GM21526 (cell line): ENCODE measurements around the gene ZNF44.
A peak's percentile ranks its signal among the peaks of the same experiment; 100 is the strongest.
"Not testable (repeated sequence)": the region's sequence is repeated elsewhere in the genome, so short reads cannot be mapped to it uniquely, and the experiment has no call there.

Experiments used
- ATAC-seq: cut with Tn5 transposase; IDR thresholded peaks from one replicate; pipeline ENCODE4 v1.9.1; 2021; ENCODE audit warnings: moderate library complexity; ENCODE audit not compliant: unreplicated experiment, low FRiP score

The ZNF44 gene

GRCh38 chr19:12294249-12295158 is at the start of gene ZNF44:
ZNF44 (minus strand) TSS chr19:12294883; CDS start chr19:12294694, 189 bp downstream.
- ATAC-seq = peak; percentile 86

- peak; percentile 88 for ATAC-seq
Measured at GRCh38 chr19:12333162-12334159, 38.8 kb upstream of the ZNF44 start, which contains the start of gene ZNF563. ZNF563 (minus strand) TSS chr19:12333633; CDS start chr19:12333482, 151 bp downstream.

- no peak for ATAC-seq
Measured at GRCh38 chr19:12331211-12331941, 36.7 kb upstream of the ZNF44 start.

GRCh38 chr19:12330340-12330739 is 35.7 kb upstream of the ZNF44 start:
- ATAC-seq = no peak

- no peak for ATAC-seq
Measured at GRCh38 chr19:12325690-12326089, 31.0 kb upstream of the ZNF44 start.

GRCh38 chr19:12318782-12319413 is 24.2 kb upstream of the ZNF44 start:
- no peak for ATAC-seq

- ATAC-seq = no peak
Measured at GRCh38 chr19:12314553-12314952, 19.9 kb upstream of the ZNF44 start.

GRCh38 chr19:12308891-12309290 is 14.2 kb upstream of the ZNF44 start:
- not testable (repeated sequence) for ATAC-seq

GRCh38 chr19:12295191-12295590 is 508 bp upstream of the ZNF44 start:
- ATAC-seq = no peak

- peak; percentile 39 for ATAC-seq
Measured at GRCh38 chr19:12293777-12294248, 870 bp downstream of the ZNF44 start.

- ATAC-seq = no peak
Measured at GRCh38 chr19:12289790-12290065, 5.0 kb downstream of the ZNF44 start.

- ATAC-seq = no peak
Measured at GRCh38 chr19:12287958-12288500, 6.7 kb downstream of the ZNF44 start.

GRCh38 chr19:12284631-12285030 is 10.1 kb downstream of the ZNF44 start:
- no peak for ATAC-seq

- ATAC-seq = no peak
Measured at GRCh38 chr19:12284226-12284625, 10.5 kb downstream of the ZNF44 start.

- ATAC-seq = no peak
Measured at GRCh38 chr19:12278713-12279112, 16.0 kb downstream of the ZNF44 start.

GRCh38 chr19:12272980-12273901 is 21.4 kb downstream of the ZNF44 start:
- ATAC-seq = no peak

- no peak for ATAC-seq
Measured at GRCh38 chr19:12272386-12272785, 22.3 kb downstream of the ZNF44 start.

GRCh38 chr19:12270854-12271253 is 23.8 kb downstream of the ZNF44 start:
- ATAC-seq = no peak
